HepG2 (cell line): ENCODE data around the gene ZNF207. TPM values are rescaled to one million over a fixed set of nuclear protein-coding genes. Genes with fewer than 3 reads are reported as not detected.

Experiments
- ASH2L ChIP-seq: fragments of 300-600, 200-600 bp; sonication (generic); IDR thresholded peaks from 2 replicates; pipeline ENCODE4 v1.7.0; 2017; ENCODE audit warnings: low read depth, mild to moderate bottlenecking, moderate library complexity, mixed read lengths, low read length; ENCODE audit not compliant: insufficient read length
- IRF9 ChIP-seq: sonication (generic); formaldehyde crosslinking; IDR thresholded peaks from 2 replicates; pipeline ENCODE4 v1.8.0; 2022; ENCODE audit warnings: missing genetic modification reagents, mild to moderate bottlenecking, borderline replicate concordance
- MAFG ChIP-seq: sonication (generic); formaldehyde crosslinking; IDR thresholded peaks from 2 replicates; pipeline ENCODE4 v1.5.1; 2020; ENCODE audit warnings: mild to moderate bottlenecking, missing genetic modification reagents
- MLX ChIP-seq: IDR thresholded peaks from 2 replicates; pipeline ENCODE4 v1.6.1; 2016
- MYC ChIP-seq: sonication (generic); formaldehyde crosslinking; IDR thresholded peaks from 2 replicates; pipeline ENCODE4 v1.9.0; 2021; ENCODE audit warnings: missing genetic modification reagents, borderline replicate concordance
- NFKB2 ChIP-seq: sonication (generic); formaldehyde crosslinking; IDR thresholded peaks from 2 replicates; pipeline ENCODE4 v1.4.0; 2020; ENCODE audit warnings: missing genetic modification reagents, borderline replicate concordance
- SOX13 ChIP-seq, 3 experiments: fragments of 450-650 bp in 1 of 3; sonication (generic) in 1 of 3; formaldehyde crosslinking in 1 of 3; IDR thresholded peaks in 2 of 3; conservative IDR thresholded peaks in 1 of 3; 2 replicates each; pipeline versions ENCODE4 v1.5.0 to v1.6.1; 2016 to 2020; ENCODE audit warnings: antibody characterized with exemption in 1 of 3, mild to moderate bottlenecking in 1 of 3, missing compliant biosample characterization in 1 of 3, missing genetic modification reagents in 1 of 3, moderate library complexity in 1 of 3
- ZGPAT ChIP-seq: IDR thresholded peaks from 2 replicates; pipeline ENCODE4 v1.6.1; 2016; ENCODE audit warnings: mild to moderate bottlenecking
- ZNF326 ChIP-seq: sonication (generic); formaldehyde crosslinking; IDR thresholded peaks from 2 replicates; pipeline ENCODE4 v1.4.0; 2020; ENCODE audit warnings: missing genetic modification reagents, borderline replicate concordance
- ZNF331 ChIP-seq: sonication (generic); formaldehyde crosslinking; IDR thresholded peaks from 2 replicates; pipeline ENCODE4 v1.4.0; 2020; ENCODE audit warnings: missing genetic modification reagents
- ZNF350 ChIP-seq: sonication (generic); formaldehyde crosslinking; IDR thresholded peaks from 2 replicates; pipeline ENCODE4 v1.4.0; 2020; ENCODE audit warnings: mild to moderate bottlenecking, low read depth, missing genetic modification reagents, borderline replicate concordance
- ZNF572 ChIP-seq: sonication (generic); formaldehyde crosslinking; IDR thresholded peaks from 2 replicates; pipeline ENCODE4 v1.5.1; 2020; ENCODE audit warnings: mild to moderate bottlenecking, missing genetic modification reagents
- ZNF687 ChIP-seq: sonication (generic); formaldehyde crosslinking; IDR thresholded peaks from 2 replicates; pipeline ENCODE4 v1.5.1; 2020; ENCODE audit warnings: mild to moderate bottlenecking, missing genetic modification reagents, moderate library complexity
- ZNF737 ChIP-seq: sonication (generic); formaldehyde crosslinking; IDR thresholded peaks from 2 replicates; pipeline ENCODE4 v1.5.0; 2020; ENCODE audit warnings: missing genetic modification reagents, mild to moderate bottlenecking, borderline replicate concordance
- ZNF768 ChIP-seq: sonication (generic); formaldehyde crosslinking; IDR thresholded peaks from 2 replicates; pipeline ENCODE4 v1.4.0; 2020; ENCODE audit warnings: missing genetic modification reagents
- ZNF792 ChIP-seq: IDR thresholded peaks from 2 replicates; pipeline ENCODE4 v1.6.1; 2016
- polyA plus RNA-seq, 8 experiments: library from polyadenylated mRNA; depleted of rRNA in 3 of 8; stranded (reverse) in 7 of 8; unstranded in 1 of 8; fragments of >200 nt; fragmentation: Illumina TruSeq in 4 of 8; extraction: Trizol in 4 of 8; gene quantifications; 2 replicates each; pipeline versions ENCODE4 v1.2.1 to v1.2.3, GENCODE V29; 2011 to 2016; ENCODE audit warnings: low read depth in 4 of 8, missing spikeins in 1 of 8, mixed read lengths in 1 of 8; ENCODE audit not compliant: insufficient read depth in 1 of 8
- total RNA-seq, 5 experiments: library from RNA; depleted of rRNA; stranded (reverse); fragments of >200 nt; fragmentation: Illumina TruSeq; extraction: Trizol; gene quantifications; 2 replicates each; pipeline ENCODE4 v1.2.3, GENCODE V29; 2016; ENCODE audit warnings: low read depth in 1 of 5
- TF ChIP-seq, protein P1 (sequence below): sonication (generic); formaldehyde crosslinking; IDR thresholded peaks from 2 replicates; pipeline ENCODE4 v1.4.0; 2020; ENCODE audit warnings: missing genetic modification reagents, borderline replicate concordance

The ZNF207 gene
- total and polyA plus RNA-seq, 2 of the 13 experiments (the other 11 are each of a cell fraction or from before 2014, with no cell fraction given): 150 to 164 TPM

- TF ChIP-seq ZNF687 (CRISPR knock-in tag): peak; percentile 81
- no peak for TF ChIP-seq ZNF326 (CRISPR knock-in tag)
- TF ChIP-seq ZNF768 (CRISPR knock-in tag): peak; percentile 13; the same call in 1 of the 2 replicates
- peak; percentile 32; the same call in 1 of the 2 replicates for TF ChIP-seq IRF9 (CRISPR knock-in tag)
- TF ChIP-seq ZGPAT (CRISPR knock-in tag): 0 out of 2 replicates have a peak, but pooled peaks have one; percentile 21
- TF ChIP-seq ZNF792: 0 out of 2 replicates have a peak, but pooled peaks have one; percentile 44
- TF ChIP-seq ASH2L: peak; percentile 49
- peak; percentile 59 for TF ChIP-seq ZNF331 (CRISPR knock-in tag)
- TF ChIP-seq NFKB2 (CRISPR knock-in tag): peak; percentile 25; the same call in 1 of the 2 replicates
- 0 out of 2 replicates have a peak, but pooled peaks have one; percentile 51 for TF ChIP-seq ZNF572
- TF ChIP-seq MLX (CRISPR knock-in tag): peak; percentile 71; the same call in 1 of the 2 replicates
- TF ChIP-seq MYC (CRISPR knock-in tag): peak; percentile 50; the same call in 1 of the 2 replicates
- TF ChIP-seq MAFG (CRISPR knock-in tag): no peak
- TF ChIP-seq ZNF350 (CRISPR knock-in tag): peak; percentile 64; the same call in 1 of the 2 replicates
- TF ChIP-seq SOX13 (IDR thresholded peaks at IDR 0.05): 0 out of 2 replicates have a peak, but pooled peaks have one; percentile 15
- TF ChIP-seq SOX13 (CRISPR knock-in tag; conservative IDR thresholded peaks at IDR 0.05 in 1 of 2, IDR thresholded peaks at IDR 0.05 in 1 of 2): peak in 1 of 2 experiments; percentile 78; a peak in 2 of 4 replicates
- TF ChIP-seq, protein P1, sequence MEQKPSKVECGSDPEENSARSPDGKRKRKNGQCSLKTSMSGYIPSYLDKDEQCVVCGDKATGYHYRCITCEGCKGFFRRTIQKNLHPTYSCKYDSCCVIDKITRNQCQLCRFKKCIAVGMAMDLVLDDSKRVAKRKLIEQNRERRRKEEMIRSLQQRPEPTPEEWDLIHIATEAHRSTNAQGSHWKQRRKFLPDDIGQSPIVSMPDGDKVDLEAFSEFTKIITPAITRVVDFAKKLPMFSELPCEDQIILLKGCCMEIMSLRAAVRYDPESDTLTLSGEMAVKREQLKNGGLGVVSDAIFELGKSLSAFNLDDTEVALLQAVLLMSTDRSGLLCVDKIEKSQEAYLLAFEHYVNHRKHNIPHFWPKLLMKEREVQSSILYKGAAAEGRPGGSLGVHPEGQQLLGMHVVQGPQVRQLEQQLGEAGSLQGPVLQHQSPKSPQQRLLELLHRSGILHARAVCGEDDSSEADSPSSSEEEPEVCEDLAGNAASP: peak; percentile 95
- no peak for TF ChIP-seq ZNF737
Observed at GRCh38 chr17:32302860-32303649, 46.9 kb upstream of the ZNF207 start (continued).
